ENCODE data around the gene IGSF9. TPM values are rescaled to one million over a fixed set of nuclear protein-coding genes. Genes with fewer than 3 reads are reported as not detected.

IGSF9 gene
- total and polyA plus RNA-seq, 2 of the 4 experiments (the other 2 are of a cell fraction) = 0.05 TPM; not detected in 1

GRCh38 chr1:159977364-159978106, 32.1 kb upstream of the IGSF9 start:
- Histone ChIP-seq H4K20me1 (ENCODE audit: insufficient read depth, low read length) (no peaks in the 10 kb centered on the region), H4K8ac (ENCODE audit: low read depth in 2 of 2, low read length in 2 of 2) (no peak overlapping the region), H3K4me2 (ENCODE audit: low read depth, low read length) (no peak overlapping the region), H3K79me1 (ENCODE audit: low read depth in 1 of 2, low read length in 2 of 2) (no peaks in the 10 kb centered on the region), H3K4me1 (ENCODE audit: control insufficient read depth, insufficient read depth, low read length) (peaks cover 8% of the 10 kb centered on the region; the same call in 1 of the 2 replicates), H3K18ac (ENCODE audit: low read depth, low read length) (no peak overlapping the region), H4K91ac (ENCODE audit: insufficient read depth, low read depth, low read length) (no peak overlapping the region), H2BK20ac (ENCODE audit: low read depth, low read length) (no peak overlapping the region), H3K56ac (ENCODE audit: extremely low read depth, insufficient read depth, low read length) (no peak overlapping the region), H3K27me3 (ENCODE audit: control insufficient read depth, insufficient read depth, low read length) (peaks cover 30% of the 10 kb centered on the region), H3K23ac (ENCODE audit: low read depth, low read length) (no peak overlapping the region), H2BK5ac (ENCODE audit: low read depth, low read length, poor library complexity, severe bottlenecking) (no peak overlapping the region), H3K9me3 (ENCODE audit: control insufficient read depth, insufficient read depth, low read length) (no peaks in the 10 kb centered on the region), H2BK120ac (ENCODE audit: low read depth, low read length) (no peak overlapping the region), H2BK15ac (ENCODE audit: low read depth, low read length) (no peak overlapping the region), H3K27ac (ENCODE audit: insufficient read depth, low read length) (no peak overlapping the region), H2AFZ (replicated peaks; ENCODE audit: low read length, poor library complexity) (no peak overlapping the region), H3K14ac (replicated peaks; ENCODE audit: low read depth, low read length) (no peak overlapping the region), H3K4me3 (ENCODE audit: insufficient read depth, low read depth, low read length) (no peak overlapping the region), H4K5ac (ENCODE audit: low read depth, low read length) (no peak overlapping the region), H3K9me1 (ENCODE audit: insufficient read depth, low read length) (peaks cover 3% of the 10 kb centered on the region; the same call in 1 of the 2 replicates), H2AK9ac (replicated peaks; ENCODE audit: low read depth, low read length, poor library complexity) (no peak overlapping the region), H2AK5ac (ENCODE audit: low read depth, low read length) (no peak overlapping the region), H3K4ac (ENCODE audit: low read depth, low read length) (no peak overlapping the region), H3K36me3 (ENCODE audit: control insufficient read depth, insufficient read depth, low read length) (no peaks in the 10 kb centered on the region; the same call in 1 of the 2 replicates), H3K9ac (ENCODE audit: low read depth, low read length) (no peak overlapping the region)
- TF ChIP-seq USF2 (IDR thresholded peaks at IDR 0.05; ENCODE audit: low read depth, low read length) = no peak
- no peak for TF ChIP-seq RFX5 (IDR thresholded peaks at IDR 0.05; ENCODE audit: low read depth, low read length)
- no peak for TF ChIP-seq SMC3 (IDR thresholded peaks at IDR 0.05; ENCODE audit: low read depth, low read length)
- no peak for TF ChIP-seq NFE2L2 (IDR thresholded peaks at IDR 0.05; ENCODE audit: low read depth, low read length)
- no peak for TF ChIP-seq POLR2A (IDR thresholded peaks at IDR 0.05; ENCODE audit: low read depth, low read length)
- TF ChIP-seq MXI1 (IDR thresholded peaks at IDR 0.05; ENCODE audit: borderline replicate concordance, low read depth, low read length) = no peak
- no peak for TF ChIP-seq CTCF (conservative IDR thresholded peaks at IDR 0.05; ENCODE audit: low read depth, low read length)
- no peak for TF ChIP-seq MAZ (IDR thresholded peaks at IDR 0.05; ENCODE audit: borderline replicate concordance, low read depth, low read length)
- no peak for TF ChIP-seq CHD1 (IDR thresholded peaks at IDR 0.05; ENCODE audit: low read depth, low read length)
- TF ChIP-seq BHLHE40 (IDR thresholded peaks at IDR 0.05; ENCODE audit: low read depth, low read length) = no peak
- no peak for TF ChIP-seq CEBPB (IDR thresholded peaks at IDR 0.05; ENCODE audit: low read depth, low read length)
- TF ChIP-seq FOS (IDR thresholded peaks at IDR 0.05; ENCODE audit: low read depth, low read length) = no peak
- TF ChIP-seq RCOR1 (IDR thresholded peaks at IDR 0.05; ENCODE audit: insufficient replicate concordance, low read length) = no peak
- TF ChIP-seq MAFK (IDR thresholded peaks at IDR 0.05; ENCODE audit: low read depth, low read length) = no peak
- TF ChIP-seq RAD21 (IDR thresholded peaks at IDR 0.05; ENCODE audit: low read length) = no peak
- TF ChIP-seq ELK1 (IDR thresholded peaks at IDR 0.05; ENCODE audit: borderline replicate concordance, low read depth, low read length) = no peak
- no peak for DNase-seq
- intact Hi-C loops (cut with micrococcal nuclease) = no loop called here
- in situ Hi-C loops (cut with MboI; ENCODE audit: low sequenced_read_pairs) = no loop called here
- no TSS peak for BruUV-seq (replicated peaks)
- ATAC-seq (ENCODE audit: low read depth) = no peak
- CTCF ChIA-PET = no interaction called here
- dilution Hi-C loops (cut with HindIII; ENCODE audit: low sequenced_read_pairs, unreplicated experiment) = no loop called here
- POLR2A ChIA-PET (ENCODE audit: unreplicated experiment) = no interaction called here
- no CpG with 5 or more reads among the region's 6 CpGs for WGBS, 2 experiments (ENCODE audit: extremely low coverage in 2 of 2, insufficient read length in 1 of 2)

All from IMR-90 (cell line).